NCI-H1417 treated with DMSO at 0.1 percent for 48 hours (cell line): ENCODE measurements around the gene OBP2B.

Experiments
- DNase-seq: peaks from one replicate; lab custom pipeline; 2025; lab: John Stamatoyannopoulos, UW

OBP2B gene

GRCh38 chr9:133167096-133167730 lies 41.8 kb downstream of the OBP2B start:
- no peak for DNase-seq

GRCh38 chr9:133166392-133166791 lies 42.7 kb downstream of the OBP2B start:
- DNase-seq: no peak

GRCh38 chr9:133165452-133165730 lies 43.7 kb downstream of the OBP2B start:
- DNase-seq: no peak

- no peak for DNase-seq
Observed at GRCh38 chr9:133164191-133164590, 44.9 kb downstream of the OBP2B start.

- no peak for DNase-seq
Observed at GRCh38 chr9:133163504-133164172, 45.4 kb downstream of the OBP2B start, which contains the start of gene GBGT1. GBGT1 (minus strand) TSS chr9:133163914; CDS start chr9:133162412, 1,502 bp downstream.

GRCh38 chr9:133162861-133163503 lies 46.1 kb downstream of the OBP2B start:
- no peak for DNase-seq

- no peak for DNase-seq
Observed at GRCh38 chr9:133161547-133161950, 47.5 kb downstream of the OBP2B start.

GRCh38 chr9:133160742-133161546 lies 48.1 kb downstream of the OBP2B start:
- no peak for DNase-seq

- no peak for DNase-seq
Observed at GRCh38 chr9:133158695-133159094, 50.4 kb downstream of the OBP2B start.
